22Rv1 (cell line): Measurements from ENCODE around the gene CDKN2AIPNL.

Experiments used
- H3K27ac ChIP-seq: fragments of 450-650 bp; 2 replicates; pipeline ENCODE4 v1.5.1; 2017
- CTCF ChIP-seq: fragments of 450-650 bp; IDR thresholded peaks from 2 replicates; pipeline ENCODE4 v1.5.1; 2017; ENCODE audit warnings: mild to moderate bottlenecking
- ZFX ChIP-seq: fragments of 450-650 bp; IDR thresholded peaks from 2 replicates; pipeline ENCODE4 v1.6.1; 2017; ENCODE audit warnings: antibody characterized with exemption, borderline replicate concordance

The CDKN2AIPNL gene

GRCh38 chr5:134446938-134447337 is 35.3 kb upstream of the CDKN2AIPNL start:
- TF ChIP-seq ZFX (no peak), CTCF (no peak)
- H3K27ac ChIP-seq = no peak overlapping the region

- no peak overlapping the region for H3K27ac ChIP-seq
- TF ChIP-seq ZFX (no peak), CTCF (no peak)
Observed at GRCh38 chr5:134445856-134446818, 34.5 kb upstream of the CDKN2AIPNL start.

- no peak overlapping the region for H3K27ac ChIP-seq
- TF ChIP-seq CTCF (no peak), ZFX (no peak)
Observed at GRCh38 chr5:134444941-134445471, 33.3 kb upstream of the CDKN2AIPNL start.

GRCh38 chr5:134440201-134440755 is 28.6 kb upstream of the CDKN2AIPNL start:
- TF ChIP-seq ZFX (no peak), CTCF (no peak)
- H3K27ac ChIP-seq = no peak overlapping the region

GRCh38 chr5:134439210-134439654 is 27.6 kb upstream of the CDKN2AIPNL start:
- TF ChIP-seq CTCF (no peak), ZFX (no peak)
- H3K27ac ChIP-seq = peak overlapping the region; percentile 79

- peak overlapping the region; percentile 79 for H3K27ac ChIP-seq
- TF ChIP-seq ZFX (no peak), CTCF (no peak)
Observed at GRCh38 chr5:134438721-134439123, 27.0 kb upstream of the CDKN2AIPNL start.
